HFF-Myc (cell line): ENCODE data around the gene CUBN.

ENCODE experiments used
- DNase-seq: peaks from one replicate; pipeline ENCODE4 v3.0.0-alpha.2; 2011; ENCODE audit warnings: low read depth; ENCODE audit errors: extremely low read depth
- H3K4me3 ChIP-seq: replicated peaks from 2 replicates; pipeline ENCODE4 v1.5.1; 2011; ENCODE audit warnings: low read depth, mild to moderate bottlenecking, control low read depth, low read length
- CTCF ChIP-seq: IDR thresholded peaks from 2 replicates; pipeline ENCODE4 v1.5.1; 2012; ENCODE audit warnings: mild to moderate bottlenecking, low read depth, low read length, control low read depth; ENCODE audit errors: missing control alignments

The CUBN gene

GRCh38 chr10:17088118-17088806 lies 41.3 kb downstream of the CUBN start:
- no peak for TF ChIP-seq CTCF
- H3K4me3 ChIP-seq = no peak overlapping the region

GRCh38 chr10:17086865-17087367 lies 42.7 kb downstream of the CUBN start:
- H3K4me3 ChIP-seq = no peak overlapping the region
- no peak for TF ChIP-seq CTCF
- DNase-seq = no peak

More at GRCh38 chr10:17088118-17088806, 41.3 kb downstream of the CUBN start:
- DNase-seq = no peak

GRCh38 chr10:17085011-17085725 lies 44.4 kb downstream of the CUBN start:
- H3K4me3 ChIP-seq = no peak overlapping the region
- no peak for DNase-seq
- no peak for TF ChIP-seq CTCF

- TF ChIP-seq CTCF = no peak
- no peak overlapping the region for H3K4me3 ChIP-seq
- DNase-seq = no peak
Observed at GRCh38 chr10:17084258-17084657, 45.4 kb downstream of the CUBN start.

- TF ChIP-seq CTCF = no peak
- H3K4me3 ChIP-seq = no peak overlapping the region
- DNase-seq = no peak
Observed at GRCh38 chr10:17081431-17081830, 48.2 kb downstream of the CUBN start.

- no peak for DNase-seq
- no peak for TF ChIP-seq CTCF
- no peak overlapping the region for H3K4me3 ChIP-seq
Observed at GRCh38 chr10:17077890-17078289, 51.7 kb downstream of the CUBN start.
